ENCODE measurements around the gene RAB3GAP1. TPM values are rescaled to one million over a fixed set of nuclear protein-coding genes. Genes with fewer than 3 reads are reported as not detected.

The RAB3GAP1 gene
- total and polyA plus RNA-seq, 12 donors, result 17.5 to 64.2 (median 50.9) TPM

DNA sequence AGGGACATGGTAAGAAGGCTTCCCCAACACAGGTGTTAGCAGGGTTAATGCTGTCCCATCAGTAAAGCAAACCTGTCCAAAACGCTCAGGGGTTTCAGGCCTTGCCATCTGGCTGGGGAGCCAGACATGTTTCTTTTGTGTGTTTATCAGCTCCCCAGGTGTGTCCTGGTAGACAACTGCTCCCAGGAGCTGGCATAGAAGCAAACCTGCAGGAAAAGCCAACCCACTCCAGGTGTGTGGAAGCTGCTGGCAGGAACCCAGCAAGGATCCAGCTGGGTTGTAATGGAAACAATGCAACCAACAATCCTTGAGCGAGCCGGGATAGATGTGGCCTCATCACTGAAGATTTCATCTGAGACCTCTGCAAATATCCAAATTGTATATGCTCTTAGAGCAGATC, 123.1 kb downstream of the RAB3GAP1 start:
- no peak for ATAC-seq
- Histone ChIP-seq H3K4me3 (no peak overlapping the region), H3K27ac (no peak overlapping the region), H3K9me3 (peaks cover 0 to 12% (median 0%) of the 10 kb centered on the region in 11 donors), H3K27me3 (no peaks in the 10 kb centered on the region), H3K4me1 (no peaks in the 10 kb centered on the region), H3K36me3 (peaks cover 0 to 71% (median 26%) of the 10 kb centered on the region in 9 donors)
- no peak for DNase-seq
- 82 to 89% methylated on average over 3 of the region's 3 CpGs for WGBS, 2 donors
- intact Hi-C loops (cut with DNase I), result no loop called here
- TF ChIP-seq, protein P1, sequence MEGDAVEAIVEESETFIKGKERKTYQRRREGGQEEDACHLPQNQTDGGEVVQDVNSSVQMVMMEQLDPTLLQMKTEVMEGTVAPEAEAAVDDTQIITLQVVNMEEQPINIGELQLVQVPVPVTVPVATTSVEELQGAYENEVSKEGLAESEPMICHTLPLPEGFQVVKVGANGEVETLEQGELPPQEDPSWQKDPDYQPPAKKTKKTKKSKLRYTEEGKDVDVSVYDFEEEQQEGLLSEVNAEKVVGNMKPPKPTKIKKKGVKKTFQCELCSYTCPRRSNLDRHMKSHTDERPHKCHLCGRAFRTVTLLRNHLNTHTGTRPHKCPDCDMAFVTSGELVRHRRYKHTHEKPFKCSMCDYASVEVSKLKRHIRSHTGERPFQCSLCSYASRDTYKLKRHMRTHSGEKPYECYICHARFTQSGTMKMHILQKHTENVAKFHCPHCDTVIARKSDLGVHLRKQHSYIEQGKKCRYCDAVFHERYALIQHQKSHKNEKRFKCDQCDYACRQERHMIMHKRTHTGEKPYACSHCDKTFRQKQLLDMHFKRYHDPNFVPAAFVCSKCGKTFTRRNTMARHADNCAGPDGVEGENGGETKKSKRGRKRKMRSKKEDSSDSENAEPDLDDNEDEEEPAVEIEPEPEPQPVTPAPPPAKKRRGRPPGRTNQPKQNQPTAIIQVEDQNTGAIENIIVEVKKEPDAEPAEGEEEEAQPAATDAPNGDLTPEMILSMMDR (IDR thresholded peaks at IDR 0.05), result no peak

DNA sequence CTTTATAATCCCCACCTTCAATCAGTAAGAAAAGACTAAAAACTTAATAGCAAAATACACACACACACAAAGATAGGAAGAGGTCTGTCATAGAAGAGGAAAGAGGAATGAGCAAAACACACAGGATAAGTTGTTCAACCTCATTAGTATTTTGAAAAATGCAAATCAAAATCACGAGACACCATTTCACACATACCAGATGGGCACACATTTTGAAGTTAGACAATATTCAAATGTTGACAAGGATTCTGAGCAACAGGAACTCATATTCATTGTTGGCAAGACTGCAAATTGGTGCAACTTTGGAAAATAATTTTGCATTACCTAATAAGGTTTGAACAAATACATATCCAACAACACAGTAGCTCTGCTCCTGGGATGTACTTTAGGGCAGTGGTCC, 127.6 kb downstream of the RAB3GAP1 start:
- no peak overlapping the region for H3K4me3 ChIP-seq
- intact Hi-C loops (cut with DNase I), result no loop called here
- H3K27me3 ChIP-seq, result no peaks in the 10 kb centered on the region
- ATAC-seq (no peak), DNase-seq (no peak)
- H3K9me3 ChIP-seq, result peaks cover 0 to 12% (median 0%) of the 10 kb centered on the region in 11 donors
- no peaks in the 10 kb centered on the region for H3K4me1 ChIP-seq
- peaks cover 0 to 33% (median 15%) of the 10 kb centered on the region in 9 donors for H3K36me3 ChIP-seq
- no peak overlapping the region for H3K27ac ChIP-seq
- WGBS, 2 donors, result 94 to 97% methylated on average over 1 of the region's 1 CpG
- TF ChIP-seq, protein P1 (IDR thresholded peaks at IDR 0.05), result no peak

DNA sequence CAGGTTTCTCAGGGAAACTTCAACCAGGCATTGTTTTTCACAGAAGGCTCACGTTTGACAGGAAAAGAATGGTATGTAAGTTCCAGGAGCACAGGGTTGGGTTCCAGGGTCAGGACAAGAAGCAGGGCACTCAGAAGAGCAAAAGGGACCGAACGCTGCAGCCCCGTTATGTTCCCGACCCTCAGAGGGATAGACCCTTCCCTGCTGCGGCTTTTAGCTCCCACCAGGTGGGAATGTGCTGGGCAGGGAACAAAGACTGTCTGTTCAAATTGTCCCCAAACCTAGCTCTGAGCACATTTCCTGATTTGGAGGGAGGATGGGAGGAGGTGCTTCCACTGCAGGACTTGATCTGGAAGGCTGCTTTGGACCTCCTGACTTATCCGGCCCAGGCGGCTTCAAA, 130.1 kb downstream of the RAB3GAP1 start:
- Histone ChIP-seq H3K27me3 (no peaks in the 10 kb centered on the region), H3K4me1 (peaks cover 0 to 4% (median 0%) of the 10 kb centered on the region in 9 donors), H3K36me3 (peaks cover 0 to 11% (median 0%) of the 10 kb centered on the region in 9 donors), H3K9me3 (peaks cover 0 to 6% (median 0%) of the 10 kb centered on the region in 11 donors), H3K27ac (no peak overlapping the region), H3K4me3 (no peak overlapping the region)
- ATAC-seq (no peak), DNase-seq (no peak)
- intact Hi-C loops (cut with DNase I), result no loop called here
- WGBS, 2 donors, result 77 to 80% methylated on average over 8 of the region's 8 CpGs
- TF ChIP-seq, protein P1 (IDR thresholded peaks at IDR 0.05), result no peak

DNA sequence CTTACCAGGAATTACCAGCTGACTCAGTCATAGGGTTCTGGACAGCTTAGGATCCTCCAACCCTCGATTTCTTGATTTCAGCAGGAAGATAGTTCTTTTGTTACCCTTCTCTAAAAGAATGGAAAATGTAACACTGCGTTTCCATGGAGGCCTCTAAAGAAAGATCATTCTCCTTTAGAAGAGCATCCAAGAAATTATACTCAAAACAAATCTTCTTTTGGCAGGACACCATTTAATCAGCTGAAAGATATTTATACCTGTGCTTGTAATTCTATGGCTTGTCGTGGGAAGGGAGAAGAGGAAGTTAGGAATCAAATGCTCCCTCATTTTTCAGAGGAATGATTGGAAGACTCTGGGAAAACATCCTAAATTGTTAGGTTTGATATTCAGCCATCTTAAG, 130.5 kb downstream of the RAB3GAP1 start:
- H3K4me3 ChIP-seq, result no peak overlapping the region
- ATAC-seq, result no peak
- H3K9me3 ChIP-seq, result peaks cover 0 to 2% (median 0%) of the 10 kb centered on the region in 11 donors
- intact Hi-C loops (cut with DNase I), result no loop called here
- no peak for DNase-seq
- peaks cover 0 to 4% (median 0%) of the 10 kb centered on the region in 9 donors for H3K4me1 ChIP-seq
- no peak overlapping the region for H3K27ac ChIP-seq
- 74 to 85% methylated on average over 3 of the region's 3 CpGs for WGBS, 2 donors
- H3K36me3 ChIP-seq, result peaks cover 0 to 7% (median 0%) of the 10 kb centered on the region in 9 donors
- H3K27me3 ChIP-seq, result no peaks in the 10 kb centered on the region
- TF ChIP-seq, protein P1 (IDR thresholded peaks at IDR 0.05), result no peak

All from heart right ventricle (tissue), 16 donors.